Dermis blood vessel endothelial cell (primary cell): ENCODE data around the gene LRP1B. TPM values are rescaled to one million over a fixed set of nuclear protein-coding genes. Genes with fewer than 3 reads are reported as not detected.
"Not testable (repeated sequence)": the region's sequence is repeated elsewhere in the genome, so short reads cannot be mapped to it uniquely, and the experiment has no call there.

Experiments
- DNase-seq: peaks from one replicate; pipeline ENCODE4 v3.0.0; 2010
- total RNA-seq: library from RNA; depleted of rRNA; stranded (reverse); fragments of >200 nt; gene quantifications from 2 replicates; pipeline ENCODE4 v1.2.3, GENCODE V29; 2014

The LRP1B gene
- total RNA-seq, 1 donor from 2014 or later, result under 0.01 TPM

- no peak for DNase-seq
Observed at GRCh38 chr2:140650825-140651224, 1480.0 kb downstream of the LRP1B start.

GRCh38 chr2:140650134-140650533 is 1480.7 kb downstream of the LRP1B start:
- DNase-seq, result not testable (repeated sequence)

- DNase-seq, result no peak
Observed at GRCh38 chr2:140648393-140648792, 1482.4 kb downstream of the LRP1B start.

- DNase-seq, result no peak
Observed at GRCh38 chr2:140643761-140644187, 1487.0 kb downstream of the LRP1B start.

GRCh38 chr2:140641163-140641562 is 1489.7 kb downstream of the LRP1B start:
- DNase-seq, result no peak

GRCh38 chr2:140639628-140640027 is 1491.2 kb downstream of the LRP1B start:
- no peak for DNase-seq

GRCh38 chr2:140630557-140630956 is 1500.3 kb downstream of the LRP1B start:
- no peak for DNase-seq

GRCh38 chr2:140627885-140628284 is 1502.9 kb downstream of the LRP1B start:
- no peak for DNase-seq

- DNase-seq, result no peak
Observed at GRCh38 chr2:140627136-140627535, 1503.7 kb downstream of the LRP1B start.

- DNase-seq, result no peak
Observed at GRCh38 chr2:140624200-140624599, 1506.6 kb downstream of the LRP1B start.

- no peak for DNase-seq
Observed at GRCh38 chr2:140621583-140622362, 1509.0 kb downstream of the LRP1B start.

GRCh38 chr2:140604788-140605187 is 1526.0 kb downstream of the LRP1B start:
- DNase-seq, result no peak

GRCh38 chr2:140604096-140604495 is 1526.7 kb downstream of the LRP1B start:
- no peak for DNase-seq

- no peak for DNase-seq
Observed at GRCh38 chr2:140603416-140603815, 1527.4 kb downstream of the LRP1B start.

- no peak for DNase-seq
Observed at GRCh38 chr2:140601801-140602200, 1529.0 kb downstream of the LRP1B start.

GRCh38 chr2:140601342-140601741 is 1529.5 kb downstream of the LRP1B start:
- DNase-seq, result no peak

GRCh38 chr2:140600116-140600515 is 1530.7 kb downstream of the LRP1B start:
- DNase-seq, result no peak

- no peak for DNase-seq
Observed at GRCh38 chr2:140597836-140598235, 1533.0 kb downstream of the LRP1B start.

GRCh38 chr2:140597205-140597604 is 1533.6 kb downstream of the LRP1B start:
- no peak for DNase-seq

GRCh38 chr2:140596447-140596846 is 1534.4 kb downstream of the LRP1B start:
- no peak for DNase-seq

GRCh38 chr2:140595107-140595506 is 1535.7 kb downstream of the LRP1B start:
- DNase-seq, result no peak

- DNase-seq, result no peak
Observed at GRCh38 chr2:140593132-140593531, 1537.7 kb downstream of the LRP1B start.

GRCh38 chr2:140589696-140590095 is 1541.1 kb downstream of the LRP1B start:
- no peak for DNase-seq

GRCh38 chr2:140589273-140589672 is 1541.5 kb downstream of the LRP1B start:
- no peak for DNase-seq

- peak; percentile 3 for DNase-seq
Observed at GRCh38 chr2:140586379-140586778, 1544.4 kb downstream of the LRP1B start.
